NCI-H774 (cell line): ENCODE measurements around the gene KDM1A.

Experiments used
- DNase-seq: peaks from one replicate; lab custom pipeline; 2025; lab: John Stamatoyannopoulos, UW

Gene KDM1A

GRCh38 chr1:23110391-23110790 is 91.1 kb downstream of the KDM1A start:
- DNase-seq: no peak

- no peak for DNase-seq
These were observed 92.6 kb downstream of the KDM1A start for GRCh38 chr1:23111600-23112535.

- DNase-seq: no peak
These were observed 95.3 kb downstream of the KDM1A start for GRCh38 chr1:23114424-23115079.

- no peak for DNase-seq
These were observed 97.1 kb downstream of the KDM1A start for GRCh38 chr1:23116216-23116836.

GRCh38 chr1:23116921-23117699 is 97.8 kb downstream of the KDM1A start:
- no peak for DNase-seq

- DNase-seq: no peak
These were observed 99.1 kb downstream of the KDM1A start for GRCh38 chr1:23118407-23118806.

- DNase-seq: no peak
These were observed 99.9 kb downstream of the KDM1A start for GRCh38 chr1:23118957-23119792.

- DNase-seq: no peak
These were observed 101.1 kb downstream of the KDM1A start for GRCh38 chr1:23120383-23120782.

- no peak for DNase-seq
These were observed 102.9 kb downstream of the KDM1A start for GRCh38 chr1:23122023-23122748.

- no peak for DNase-seq
These were observed 103.5 kb downstream of the KDM1A start for GRCh38 chr1:23122796-23123195.

GRCh38 chr1:23123528-23123927 is 104.3 kb downstream of the KDM1A start:
- DNase-seq: no peak

GRCh38 chr1:23124259-23125026 is 105.2 kb downstream of the KDM1A start:
- no peak for DNase-seq

GRCh38 chr1:23125489-23125888 is 106.2 kb downstream of the KDM1A start:
- no peak for DNase-seq

GRCh38 chr1:23126200-23126599 is 106.9 kb downstream of the KDM1A start:
- DNase-seq: no peak

- DNase-seq: no peak
These were observed 107.5 kb downstream of the KDM1A start for GRCh38 chr1:23126801-23127200.

- DNase-seq: no peak
These were observed 110.6 kb downstream of the KDM1A start for GRCh38 chr1:23129846-23130245.

- DNase-seq: no peak
These were observed 112.8 kb downstream of the KDM1A start for GRCh38 chr1:23132033-23132432.
